HEK293T (cell line): Measurements from ENCODE around the gene PIGBOS1.

Source experiments
- FOXK2 ChIP-seq: fragments of 450-650 bp; IDR thresholded peaks from 2 replicates; pipeline ENCODE4 v1.6.1; 2016; ENCODE audit warnings: mild to moderate bottlenecking
- PKNOX1 ChIP-seq: fragments of 450-650 bp; IDR thresholded peaks from 2 replicates; pipeline ENCODE4 v1.6.1; 2016
- SUZ12 ChIP-seq: fragments of 450-650 bp; IDR thresholded peaks from 2 replicates; pipeline ENCODE4 v1.6.1; 2016; ENCODE audit warnings: mild to moderate bottlenecking

DNA sequence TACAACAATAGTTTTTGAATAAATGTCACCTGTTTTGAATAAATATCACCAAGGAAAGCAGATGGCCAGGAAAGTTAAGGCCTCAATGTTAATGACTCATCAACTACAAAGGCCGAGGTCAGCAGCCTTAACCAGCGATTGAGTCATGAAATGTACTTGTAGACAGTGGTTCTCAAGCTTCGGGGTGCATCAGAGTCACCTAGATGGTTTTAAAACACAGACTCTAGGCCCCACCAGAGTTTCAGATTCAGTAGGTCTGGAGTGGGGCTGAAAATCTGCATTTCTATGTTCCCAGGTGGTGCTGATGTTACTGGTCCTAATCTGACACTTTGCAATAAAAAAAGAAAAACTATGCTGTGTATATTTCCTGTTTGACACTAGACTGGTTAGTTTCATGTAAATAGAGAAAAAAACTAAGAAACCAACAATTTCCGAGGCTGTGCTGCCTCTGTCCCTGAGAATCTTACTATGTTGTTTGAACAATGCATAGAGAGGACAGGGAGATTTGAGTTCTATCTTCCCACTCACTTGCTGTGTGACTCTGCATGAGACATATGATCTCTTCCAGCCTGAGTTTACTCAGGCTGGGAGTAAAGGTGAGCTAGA, 39.1 kb downstream of the PIGBOS1 start:
- TF ChIP-seq FOXK2 (no peak), SUZ12 (no peak), PKNOX1 (no peak)
